ENCODE measurements around the gene PRDM2. TPM values are rescaled to one million over a fixed set of nuclear protein-coding genes. Genes with fewer than 3 reads are reported as not detected.
"Not testable (repeated sequence)": the region's sequence is repeated elsewhere in the genome, so short reads cannot be mapped to it uniquely, and the experiment has no call there.

Gene PRDM2
- total RNA-seq, 1 donor from 2014 or later: 44.3 TPM

DNA sequence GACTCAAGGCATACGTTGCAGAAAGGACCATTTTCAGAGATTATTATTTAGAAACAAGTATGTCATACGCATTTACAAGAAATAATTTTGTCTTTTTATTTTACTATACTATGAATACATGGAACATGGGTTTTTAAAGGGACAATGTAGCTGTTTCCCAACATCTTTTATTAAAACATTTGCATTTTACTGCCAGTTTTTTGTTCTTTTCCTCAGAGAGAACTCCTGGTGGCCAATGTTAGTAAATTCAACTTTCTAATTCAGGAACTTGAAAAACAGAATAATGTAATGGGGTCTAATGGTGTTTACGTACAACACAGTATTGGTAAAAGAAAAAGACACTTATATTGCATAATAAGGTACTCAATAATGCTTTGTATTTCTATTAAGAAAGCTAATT, 14.9 kb downstream of the PRDM2 start:
- peaks cover 3% of the 10 kb centered on the region for H3K4me1 Mint-ChIP-seq (ENCODE audit: low read depth)

DNA sequence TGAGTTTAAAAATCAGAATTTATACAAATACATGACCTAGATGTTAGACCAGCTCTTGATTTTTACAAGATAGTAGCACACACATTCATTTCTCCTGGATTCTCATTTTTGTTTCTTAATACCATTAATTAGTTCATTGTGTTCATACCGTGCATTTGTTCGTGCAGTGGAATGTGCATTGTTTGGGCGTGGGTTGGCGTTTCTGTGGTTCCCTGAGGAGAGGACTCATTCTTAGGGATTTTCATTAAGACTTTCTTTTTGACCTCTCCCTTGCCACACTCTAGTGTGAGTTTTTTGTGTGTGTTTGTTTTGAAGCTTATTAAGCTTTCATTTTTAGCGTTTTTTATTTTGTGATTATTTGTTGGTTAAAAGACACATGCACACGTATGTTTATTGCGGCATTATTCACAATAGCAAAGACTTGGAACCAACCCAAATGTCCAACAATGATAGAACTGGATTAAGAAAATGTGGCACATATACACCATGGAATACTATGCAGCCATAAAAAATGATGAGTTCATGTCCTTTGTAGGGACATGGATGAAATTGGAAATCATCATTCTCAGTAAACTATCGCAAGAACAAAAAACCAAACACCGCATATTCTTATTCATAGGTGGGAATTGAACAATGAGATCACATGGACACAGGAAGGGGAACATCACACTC, 15.8 kb downstream of the PRDM2 start:
- not testable (repeated sequence) for H3K9me3 Mint-ChIP-seq (ENCODE audit: low read depth); H3K4me1 Mint-ChIP-seq (ENCODE audit: low read depth); H3K27ac Mint-ChIP-seq

More for the DNA sequence above, 14.9 kb downstream of the PRDM2 start:
- TF ChIP-seq, protein P1, sequence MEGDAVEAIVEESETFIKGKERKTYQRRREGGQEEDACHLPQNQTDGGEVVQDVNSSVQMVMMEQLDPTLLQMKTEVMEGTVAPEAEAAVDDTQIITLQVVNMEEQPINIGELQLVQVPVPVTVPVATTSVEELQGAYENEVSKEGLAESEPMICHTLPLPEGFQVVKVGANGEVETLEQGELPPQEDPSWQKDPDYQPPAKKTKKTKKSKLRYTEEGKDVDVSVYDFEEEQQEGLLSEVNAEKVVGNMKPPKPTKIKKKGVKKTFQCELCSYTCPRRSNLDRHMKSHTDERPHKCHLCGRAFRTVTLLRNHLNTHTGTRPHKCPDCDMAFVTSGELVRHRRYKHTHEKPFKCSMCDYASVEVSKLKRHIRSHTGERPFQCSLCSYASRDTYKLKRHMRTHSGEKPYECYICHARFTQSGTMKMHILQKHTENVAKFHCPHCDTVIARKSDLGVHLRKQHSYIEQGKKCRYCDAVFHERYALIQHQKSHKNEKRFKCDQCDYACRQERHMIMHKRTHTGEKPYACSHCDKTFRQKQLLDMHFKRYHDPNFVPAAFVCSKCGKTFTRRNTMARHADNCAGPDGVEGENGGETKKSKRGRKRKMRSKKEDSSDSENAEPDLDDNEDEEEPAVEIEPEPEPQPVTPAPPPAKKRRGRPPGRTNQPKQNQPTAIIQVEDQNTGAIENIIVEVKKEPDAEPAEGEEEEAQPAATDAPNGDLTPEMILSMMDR (IDR thresholded peaks at IDR 0.05; ENCODE audit: unreplicated experiment): peak; percentile 50
- peaks cover 2% of the 10 kb centered on the region for H3K9me3 Mint-ChIP-seq (ENCODE audit: low read depth)
- H3K4me3 Mint-ChIP-seq (ENCODE audit: low read depth): no peak overlapping the region
- H3K36me3 Mint-ChIP-seq (ENCODE audit: insufficient read depth): peaks cover 5% of the 10 kb centered on the region
- DNase-seq (ENCODE audit: low spot score, unreplicated experiment): no peak
- no peaks in the 10 kb centered on the region for H3K27me3 Mint-ChIP-seq
- no peak overlapping the region for H3K27ac Mint-ChIP-seq

DNA sequence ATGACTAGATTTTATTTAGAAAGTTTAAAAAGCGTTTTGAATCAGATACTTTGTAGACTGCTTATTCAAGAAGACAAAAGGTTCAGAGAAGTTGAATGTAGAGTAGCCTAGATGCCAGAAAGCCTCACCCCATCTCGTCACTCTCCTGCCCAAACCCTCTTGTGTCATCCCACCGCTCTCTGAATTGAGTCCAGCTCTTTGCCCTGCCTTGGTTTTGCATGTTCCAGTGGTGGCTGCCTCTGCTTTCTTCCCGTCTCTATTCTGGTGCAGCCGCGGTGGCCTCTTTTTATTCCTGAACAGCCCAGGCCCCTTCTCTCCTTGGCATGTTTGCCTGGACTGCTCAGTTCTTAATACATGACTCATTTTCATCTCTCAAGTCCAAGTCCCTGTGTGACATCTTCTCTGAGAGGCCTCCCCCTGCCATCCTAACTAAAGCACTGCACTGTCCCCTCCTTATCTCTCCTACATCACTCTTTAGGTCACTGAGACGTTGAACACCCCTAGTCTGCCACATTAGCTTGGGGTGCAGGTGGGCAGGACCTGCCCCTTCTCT, 22.9 kb downstream of the PRDM2 start:
- Mint-ChIP-seq H3K4me3 (ENCODE audit: low read depth) (no peak overlapping the region), H3K9me3 (ENCODE audit: low read depth) (no peaks in the 10 kb centered on the region), H3K27ac (peak overlapping the region; percentile 85), H3K27me3 (no peaks in the 10 kb centered on the region), H3K4me1 (ENCODE audit: low read depth) (peaks cover 7% of the 10 kb centered on the region), H3K36me3 (ENCODE audit: insufficient read depth) (peaks cover 3% of the 10 kb centered on the region)
- TF ChIP-seq, protein P1 (IDR thresholded peaks at IDR 0.05; ENCODE audit: unreplicated experiment): no peak
- no peak for DNase-seq (ENCODE audit: low spot score, unreplicated experiment)

More for the DNA sequence above, 15.8 kb downstream of the PRDM2 start:
- H3K4me3 Mint-ChIP-seq (ENCODE audit: low read depth); DNase-seq (ENCODE audit: low spot score, unreplicated experiment); H3K27me3 Mint-ChIP-seq; H3K36me3 Mint-ChIP-seq (ENCODE audit: insufficient read depth): not testable (repeated sequence)

DNA sequence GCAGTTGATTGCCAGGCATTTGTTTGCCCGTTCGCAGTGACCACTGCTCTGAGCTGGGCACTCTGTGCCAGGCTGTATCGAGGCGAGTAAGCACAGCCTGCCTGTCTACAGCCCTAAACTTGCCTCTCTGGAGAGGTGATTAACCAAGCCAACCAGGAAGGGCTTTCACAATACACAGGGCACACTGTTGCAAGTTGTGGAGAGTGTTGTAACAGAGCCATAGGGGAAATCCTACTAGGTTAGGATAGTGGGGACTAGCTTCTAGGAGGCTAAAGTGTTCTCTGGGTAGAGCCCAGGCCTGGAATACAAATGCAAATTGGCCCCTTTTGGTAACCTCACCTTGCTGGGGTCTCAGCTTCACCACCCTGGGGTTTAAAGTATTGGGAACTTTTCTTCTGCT, 23.8 kb downstream of the PRDM2 start:
- Mint-ChIP-seq H3K9me3 (ENCODE audit: low read depth) (no peaks in the 10 kb centered on the region), H3K36me3 (ENCODE audit: insufficient read depth) (peaks cover 1% of the 10 kb centered on the region), H3K4me1 (ENCODE audit: low read depth) (peaks cover 16% of the 10 kb centered on the region), H3K27ac (no peak overlapping the region), H3K27me3 (no peaks in the 10 kb centered on the region), H3K4me3 (ENCODE audit: low read depth) (no peak overlapping the region)
- TF ChIP-seq, protein P1 (IDR thresholded peaks at IDR 0.05; ENCODE audit: unreplicated experiment): no peak
- DNase-seq (ENCODE audit: low spot score, unreplicated experiment): no peak

DNA sequence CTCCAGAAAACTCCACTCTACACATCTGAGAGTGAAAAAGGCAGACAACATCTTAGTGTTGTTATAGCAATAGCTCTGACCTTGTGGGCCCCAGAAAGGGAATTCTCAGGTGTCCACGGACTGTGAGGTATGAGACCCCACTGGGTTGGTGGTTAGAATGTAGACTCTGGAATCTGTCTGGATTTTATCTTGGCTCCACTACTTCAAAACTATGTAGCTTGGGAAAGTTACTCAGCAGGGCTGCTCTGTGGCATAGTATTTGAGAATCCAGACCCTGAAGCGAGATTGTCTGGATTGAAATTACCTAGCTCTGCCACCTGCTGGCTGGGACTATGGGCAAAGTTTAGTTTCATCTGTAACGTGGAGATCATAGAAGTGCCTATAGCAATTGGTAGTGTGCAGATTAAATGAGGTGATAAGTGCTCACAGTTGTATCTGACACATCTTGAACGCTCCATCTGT, 25.8 kb downstream of the PRDM2 start:
- Mint-ChIP-seq H3K36me3 (ENCODE audit: insufficient read depth) (no peaks in the 10 kb centered on the region), H3K9me3 (ENCODE audit: low read depth) (no peaks in the 10 kb centered on the region), H3K4me1 (ENCODE audit: low read depth) (peaks cover 27% of the 10 kb centered on the region), H3K27ac (no peak overlapping the region), H3K27me3 (no peaks in the 10 kb centered on the region), H3K4me3 (ENCODE audit: low read depth) (no peak overlapping the region)
- DNase-seq (ENCODE audit: low spot score, unreplicated experiment): no peak
- TF ChIP-seq, protein P1 (IDR thresholded peaks at IDR 0.05; ENCODE audit: unreplicated experiment): peak; percentile 54
